Tibial artery (tissue), 4 donors: ENCODE results near the gene SOX30.

ENCODE experiments used
- DNase-seq, 2 donors: peaks; one replicate each; pipeline ENCODE4 v3.0.0-alpha.2; 2019
- H3K27ac ChIP-seq, 2 donors: fragments of 200-600 bp; sonication (generic) in 1 of 2; 1 replicate in 1 of 2; 2 replicates in 1 of 2; pipeline ENCODE4 v1.5.1; 2018 to 2019; ENCODE audit warnings: mild to moderate bottlenecking in 1 of 2
- H3K27me3 ChIP-seq, 2 donors: fragments of 200-600 bp; sonication (generic) in 1 of 2; one replicate each; pipeline versions ENCODE4 v1.5.1 to v1.6.0; 2016 to 2019
- H3K36me3 ChIP-seq, 3 donors: fragments of 200-600 bp; sonication (generic) in 2 of 3; one replicate each; pipeline ENCODE4 v1.5.1; 2016 to 2019; ENCODE audit warnings: mild to moderate bottlenecking in 2 of 3
- H3K4me1 ChIP-seq, 4 donors: fragments of 200-600 bp; sonication (generic) in 2 of 4; 1 replicate in 3 of 4; 2 replicates in 1 of 4; pipeline ENCODE4 v1.5.1; 2016 to 2019
- H3K4me3 ChIP-seq, 2 donors: fragments of 200-600 bp; sonication (generic) in 1 of 2; 1 replicate in 1 of 2; 2 replicates in 1 of 2; pipeline ENCODE4 v1.5.1; 2018 to 2019; ENCODE audit warnings: mild to moderate bottlenecking in 2 of 2
- H3K9me3 ChIP-seq, 3 donors: fragments of 200-600 bp; sonication (generic) in 1 of 3; one replicate each; pipeline ENCODE4 v1.5.1; 2016 to 2019
- CTCF ChIP-seq, 2 experiments: fragments of 200-600 bp in 1 of 2; fragments of 450-650 bp in 1 of 2; IDR thresholded peaks; one replicate each; pipeline ENCODE4 v1.5.1; 2017 to 2019; ENCODE audit warnings: antibody characterized with exemption in 2 of 2, mild to moderate bottlenecking in 1 of 2, moderate library complexity in 1 of 2
- intact Hi-C: fragments of 100-400 bp; cut with DNase I; formaldehyde crosslinking; loops from one replicate; pipeline ENCODE4 v1.15.0; 2023; ENCODE audit warnings: low total_unique reads

The SOX30 gene

DNA sequence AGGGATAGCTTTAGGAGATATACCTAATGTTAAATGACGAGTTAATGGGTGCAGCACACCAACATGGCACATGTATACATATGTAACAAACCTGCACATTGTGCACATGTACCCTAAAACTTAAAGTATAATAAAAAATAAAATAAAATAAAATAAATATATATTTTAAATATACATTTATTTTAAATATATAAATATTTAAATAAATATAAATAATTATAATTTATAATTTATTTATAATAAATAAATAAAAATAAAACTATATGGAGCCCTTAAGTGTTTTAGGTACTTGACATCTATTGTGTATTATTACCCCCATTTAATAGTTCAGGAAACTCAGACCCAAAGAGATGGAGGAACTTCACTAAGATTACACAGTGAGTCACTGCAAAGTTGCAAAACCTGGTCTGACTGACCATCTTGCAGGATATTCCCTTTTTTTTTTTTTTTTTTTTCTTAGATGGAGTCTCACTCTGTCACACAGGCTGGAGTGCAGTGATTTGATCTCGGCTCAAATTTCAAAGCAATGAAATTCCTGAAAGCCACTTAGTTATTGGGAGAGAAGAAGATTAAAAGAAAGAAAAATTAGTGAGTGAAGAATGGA lies 13.3 kb upstream of the SOX30 start:
- H3K36me3 ChIP-seq = peaks cover 0 to 7% (median 0%) of the 10 kb centered on the region in 3 donors
- peaks cover 0 to 4% (median 0%) of the 10 kb centered on the region in 4 donors for H3K4me1 ChIP-seq
- no peak for TF ChIP-seq CTCF (IDR thresholded peaks at IDR 0.05)
- no peak overlapping the region for H3K27ac ChIP-seq
- no peaks in the 10 kb centered on the region for H3K27me3 ChIP-seq
- H3K4me3 ChIP-seq = no peak overlapping the region
- DNase-seq = no peak
- H3K9me3 ChIP-seq = no peaks in the 10 kb centered on the region
- intact Hi-C loops = no loop called here

GRCh38 chr5:157659868-157660660 lies 7.8 kb upstream of the SOX30 start:
- no peak overlapping the region for H3K4me3 ChIP-seq
- peaks cover 3 to 14% (median 5%) of the 10 kb centered on the region in 3 donors for H3K9me3 ChIP-seq
- TF ChIP-seq CTCF (IDR thresholded peaks at IDR 0.05) = no peak
- no peak for DNase-seq
- H3K27me3 ChIP-seq = no peaks in the 10 kb centered on the region
- no peaks in the 10 kb centered on the region for H3K4me1 ChIP-seq
- H3K27ac ChIP-seq = no peak overlapping the region
- H3K36me3 ChIP-seq = peaks cover 0 to 7% (median 0%) of the 10 kb centered on the region in 3 donors
- intact Hi-C loops = no loop called here

GRCh38 chr5:157658893-157659292 lies 6.7 kb upstream of the SOX30 start:
- Histone ChIP-seq H3K4me3 (no peak overlapping the region), H3K36me3 (peaks cover 0 to 7% (median 0%) of the 10 kb centered on the region in 3 donors), H3K27me3 (no peaks in the 10 kb centered on the region), H3K4me1 (no peaks in the 10 kb centered on the region), H3K9me3 (peaks cover 3 to 14% (median 5%) of the 10 kb centered on the region in 3 donors), H3K27ac (no peak overlapping the region)
- intact Hi-C loops = no loop called here
- DNase-seq = no peak
- no peak for TF ChIP-seq CTCF (IDR thresholded peaks at IDR 0.05)

DNA sequence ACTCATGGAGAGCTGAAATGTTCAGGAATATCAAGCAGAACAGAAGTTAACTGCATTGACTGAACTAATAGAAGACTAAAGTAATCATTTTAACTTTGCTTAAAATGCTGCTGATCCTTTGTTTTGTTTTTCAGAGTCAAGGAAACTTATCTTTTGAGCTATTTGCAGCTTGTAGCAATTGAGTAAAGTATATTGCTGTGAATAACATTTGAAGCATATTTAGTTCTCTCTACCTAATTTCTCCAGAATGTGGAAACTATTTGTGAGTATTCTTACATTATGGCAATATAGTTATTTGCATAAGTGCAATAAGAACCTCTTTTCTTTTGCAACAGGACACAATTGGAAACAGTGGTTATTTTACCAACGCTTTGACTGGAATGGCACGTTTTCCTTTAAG lies 5.3 kb upstream of the SOX30 start:
- H3K4me3 ChIP-seq = no peak overlapping the region
- no peaks in the 10 kb centered on the region for H3K4me1 ChIP-seq
- no peak for DNase-seq
- H3K27ac ChIP-seq = no peak overlapping the region
- intact Hi-C loops = no loop called here
- peaks cover 3 to 14% (median 5%) of the 10 kb centered on the region in 3 donors for H3K9me3 ChIP-seq
- TF ChIP-seq CTCF (IDR thresholded peaks at IDR 0.05) = no peak
- peaks cover 0 to 7% (median 0%) of the 10 kb centered on the region in 3 donors for H3K36me3 ChIP-seq
- H3K27me3 ChIP-seq = no peaks in the 10 kb centered on the region

DNA sequence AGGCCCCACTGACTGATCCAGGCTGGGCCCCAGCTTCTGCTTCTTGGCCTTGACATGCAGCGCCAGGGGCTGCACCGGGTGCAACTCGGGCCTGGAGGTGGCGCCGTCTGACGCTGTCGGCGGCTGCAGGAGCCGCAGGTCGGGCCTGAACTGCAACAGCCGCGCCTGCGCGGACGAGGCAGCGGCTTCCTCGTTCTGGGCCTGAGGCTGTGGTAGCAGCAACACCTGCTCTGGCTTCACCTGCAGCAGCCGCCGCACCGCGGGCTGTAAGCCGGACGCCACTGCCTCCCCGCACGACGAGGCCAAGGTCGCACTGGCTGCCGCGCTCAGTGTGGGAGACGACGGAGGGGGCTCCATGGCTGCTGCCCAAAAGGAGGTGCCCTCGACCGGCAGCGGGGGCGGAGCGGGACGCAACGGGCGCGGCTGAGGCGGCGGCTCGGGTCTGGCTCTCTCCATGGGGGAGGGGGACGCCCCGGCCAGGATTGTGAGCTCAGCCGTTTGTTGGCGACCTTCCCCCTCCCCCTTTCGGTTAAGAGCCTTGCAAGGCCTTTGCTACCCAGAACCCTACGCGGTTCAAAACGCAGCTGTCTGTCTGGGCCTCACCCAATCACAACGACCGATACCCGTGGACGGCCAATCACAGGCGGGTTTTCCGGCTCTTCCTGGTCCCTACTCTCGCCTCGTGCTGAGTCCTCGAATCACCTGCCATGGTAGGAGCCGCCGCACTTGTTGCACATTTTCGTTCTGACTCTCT lies 438 bp downstream of the SOX30 start:
- intact Hi-C loops = no loop called here
- Histone ChIP-seq H3K36me3 (no peaks in the 10 kb centered on the region), H3K27ac (peak overlapping the region in 1 of 2 donors; percentile 34), H3K27me3 (no peaks in the 10 kb centered on the region), H3K4me1 (peaks cover 0 to 10% (median 4%) of the 10 kb centered on the region in 4 donors), H3K9me3 (peaks cover 0 to 3% (median 0%) of the 10 kb centered on the region in 3 donors), H3K4me3 (peak overlapping the region; percentile 52)
- no peak for TF ChIP-seq CTCF (IDR thresholded peaks at IDR 0.05)
- peak; percentile 33 to 77 for DNase-seq
